IPS-20b (cell line): Measurements from ENCODE around the gene OXTR.

Source experiments
- H3K27ac ChIP-seq: one replicate; pipeline ENCODE4 v1.5.1; 2013; ENCODE audit warnings: low read length
- H3K27me3 ChIP-seq: 2 replicates; pipeline ENCODE4 v1.6.1; 2013; ENCODE audit warnings: mild to moderate bottlenecking, low read length, inconsistent platforms; ENCODE audit not compliant: insufficient read depth
- H3K36me3 ChIP-seq: 2 replicates; pipeline ENCODE4 v1.6.1; 2013; ENCODE audit warnings: low read depth, mild to moderate bottlenecking, inconsistent platforms, low read length, moderate library complexity; ENCODE audit not compliant: insufficient read depth
- H3K4me1 ChIP-seq: 2 replicates; pipeline ENCODE4 v1.6.1; 2013; ENCODE audit warnings: mild to moderate bottlenecking, control low read depth, inconsistent platforms, low read length, moderate library complexity; ENCODE audit not compliant: insufficient read depth
- H3K4me3 ChIP-seq: 2 replicates; pipeline ENCODE4 v1.5.1; 2013; ENCODE audit warnings: mild to moderate bottlenecking, low read length, inconsistent platforms
- H3K9ac ChIP-seq: 2 replicates; pipeline ENCODE4 v1.6.1; 2013; ENCODE audit warnings: low read depth, mild to moderate bottlenecking, inconsistent platforms, low read length, moderate library complexity
- H3K9me3 ChIP-seq: 2 replicates; pipeline ENCODE4 v1.6.1; 2013; ENCODE audit warnings: mild to moderate bottlenecking, low read depth, low read length, inconsistent platforms; ENCODE audit not compliant: insufficient read depth

OXTR gene

GRCh38 chr3:8766148-8766547 is 3.3 kb downstream of the OXTR start:
- Histone ChIP-seq H3K27ac (no peak overlapping the region), H3K9ac (no peak overlapping the region), H3K9me3 (no peaks in the 10 kb centered on the region), H3K4me3 (no peak overlapping the region), H3K27me3 (peaks cover 68% of the 10 kb centered on the region), H3K4me1 (peaks cover 16% of the 10 kb centered on the region; the same call in 1 of the 2 replicates), H3K36me3 (no peaks in the 10 kb centered on the region)

GRCh38 chr3:8765528-8765927 is 3.9 kb downstream of the OXTR start:
- H3K27ac ChIP-seq: no peak overlapping the region
- no peaks in the 10 kb centered on the region for H3K9me3 ChIP-seq
- no peak overlapping the region for H3K9ac ChIP-seq
- peaks cover 67% of the 10 kb centered on the region for H3K27me3 ChIP-seq
- no peaks in the 10 kb centered on the region for H3K36me3 ChIP-seq
- no peak overlapping the region for H3K4me3 ChIP-seq
- peaks cover 9% of the 10 kb centered on the region; the same call in 1 of the 2 replicates for H3K4me1 ChIP-seq

- Histone ChIP-seq H3K9me3 (no peaks in the 10 kb centered on the region), H3K27ac (no peak overlapping the region), H3K27me3 (peaks cover 57% of the 10 kb centered on the region), H3K9ac (no peak overlapping the region), H3K4me3 (no peak overlapping the region), H3K4me1 (peaks cover under 1% of the 10 kb centered on the region; the same call in 1 of the 2 replicates), H3K36me3 (no peaks in the 10 kb centered on the region)
Measured at GRCh38 chr3:8764528-8764927, 4.9 kb downstream of the OXTR start.

GRCh38 chr3:8762607-8763377 is 6.6 kb downstream of the OXTR start:
- no peaks in the 10 kb centered on the region for H3K9me3 ChIP-seq
- H3K4me3 ChIP-seq: no peak overlapping the region
- H3K36me3 ChIP-seq: no peaks in the 10 kb centered on the region
- no peak overlapping the region for H3K27ac ChIP-seq
- H3K27me3 ChIP-seq: peaks cover 40% of the 10 kb centered on the region
- no peak overlapping the region for H3K9ac ChIP-seq
- no peaks in the 10 kb centered on the region for H3K4me1 ChIP-seq

DNA sequence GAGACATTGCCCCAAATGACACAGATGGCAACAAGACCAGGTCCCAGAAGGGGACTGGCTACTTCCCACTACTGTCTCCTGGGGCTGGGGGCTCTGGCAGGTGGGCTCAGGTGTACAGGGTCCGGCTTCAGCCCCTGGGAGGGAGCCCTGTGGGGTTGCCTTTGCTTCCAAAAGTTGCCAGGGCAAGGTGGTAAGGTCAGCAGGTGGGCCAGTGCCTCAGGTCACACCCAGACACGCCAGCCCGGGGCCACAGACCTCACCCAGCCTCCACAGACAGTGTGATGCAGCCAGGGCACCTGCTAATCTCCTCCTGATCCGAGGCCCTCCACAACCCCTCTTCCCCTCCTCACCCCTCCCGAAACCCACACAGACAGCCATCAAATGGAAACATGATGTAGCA is 7.5 kb downstream of the OXTR start:
- Histone ChIP-seq H3K36me3 (no peaks in the 10 kb centered on the region), H3K4me1 (no peaks in the 10 kb centered on the region), H3K27ac (no peak overlapping the region), H3K9me3 (no peaks in the 10 kb centered on the region), H3K27me3 (peaks cover 31% of the 10 kb centered on the region), H3K9ac (no peak overlapping the region), H3K4me3 (no peak overlapping the region)

GRCh38 chr3:8760506-8760905 is 8.9 kb downstream of the OXTR start:
- Histone ChIP-seq H3K4me1 (no peaks in the 10 kb centered on the region), H3K27me3 (peaks cover 17% of the 10 kb centered on the region), H3K4me3 (no peak overlapping the region), H3K9me3 (no peaks in the 10 kb centered on the region), H3K36me3 (no peaks in the 10 kb centered on the region), H3K9ac (no peak overlapping the region), H3K27ac (no peak overlapping the region)

DNA sequence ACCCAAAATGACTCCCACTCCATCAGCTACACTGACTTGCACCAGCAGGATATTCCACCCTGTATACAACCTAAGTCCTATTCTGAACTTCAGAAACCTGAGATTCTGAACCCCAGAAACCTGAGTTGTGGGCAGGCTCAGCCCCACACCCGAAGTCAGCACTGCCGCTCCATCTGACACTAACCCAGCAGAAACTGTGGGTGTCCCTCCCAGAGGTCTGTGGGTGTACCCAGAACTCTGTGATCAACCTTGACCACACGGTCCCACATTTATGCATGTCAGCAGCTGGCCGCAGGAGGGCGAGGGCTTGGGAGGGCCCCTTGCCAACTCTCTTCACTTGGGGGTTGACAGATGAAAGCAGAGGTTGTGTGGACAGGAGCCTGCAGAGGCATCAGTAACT is 9.3 kb downstream of the OXTR start:
- Histone ChIP-seq H3K27ac (no peak overlapping the region), H3K9me3 (no peaks in the 10 kb centered on the region), H3K4me3 (no peak overlapping the region), H3K4me1 (no peaks in the 10 kb centered on the region), H3K9ac (no peak overlapping the region), H3K27me3 (peaks cover 13% of the 10 kb centered on the region; the same call in 1 of the 2 replicates), H3K36me3 (no peaks in the 10 kb centered on the region)

DNA sequence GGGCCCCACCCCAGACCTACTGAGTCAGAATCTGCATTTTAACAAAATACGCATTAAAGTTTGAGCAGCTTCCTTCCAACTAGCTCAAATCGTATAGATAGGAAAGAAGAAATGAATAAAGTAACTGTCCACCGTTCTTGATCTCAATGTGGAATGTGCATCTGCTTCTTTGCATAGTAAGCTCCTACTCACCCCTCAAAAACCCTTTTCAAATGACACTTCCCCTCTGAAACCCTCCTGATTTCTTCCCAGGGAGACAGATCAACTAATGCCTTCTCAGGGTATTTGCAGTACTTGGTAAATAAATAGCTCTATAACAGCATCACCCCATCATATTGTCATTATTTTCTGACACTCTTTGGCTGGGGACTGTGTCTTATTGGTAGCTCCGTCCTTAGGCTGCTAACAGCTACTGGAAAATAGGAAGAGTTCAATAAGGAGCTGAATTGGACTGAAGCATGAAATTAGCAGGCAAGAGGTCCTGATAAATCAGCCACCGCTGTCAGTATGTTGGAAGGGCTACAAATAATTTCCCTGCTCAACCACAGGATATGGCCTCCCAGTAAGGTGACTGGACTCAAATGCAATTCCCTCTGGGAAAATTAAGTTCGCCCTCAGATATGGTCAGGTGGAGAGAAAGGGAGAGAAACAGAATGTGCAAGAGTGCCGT is 10.2 kb downstream of the OXTR start:
- no peak overlapping the region for H3K9ac ChIP-seq
- no peaks in the 10 kb centered on the region for H3K9me3 ChIP-seq
- H3K4me1 ChIP-seq: no peaks in the 10 kb centered on the region
- no peak overlapping the region for H3K27ac ChIP-seq
- H3K27me3 ChIP-seq: peaks cover 4% of the 10 kb centered on the region; the same call in 1 of the 2 replicates
- H3K4me3 ChIP-seq: no peak overlapping the region
- no peaks in the 10 kb centered on the region for H3K36me3 ChIP-seq

GRCh38 chr3:8757551-8758518 is 11.6 kb downstream of the OXTR start:
- H3K27ac ChIP-seq: no peak overlapping the region
- H3K27me3 ChIP-seq: no peaks in the 10 kb centered on the region; the same call in 1 of the 2 replicates
- no peak overlapping the region for H3K4me3 ChIP-seq
- no peaks in the 10 kb centered on the region for H3K9me3 ChIP-seq
- H3K4me1 ChIP-seq: no peaks in the 10 kb centered on the region
- no peak overlapping the region for H3K9ac ChIP-seq
- H3K36me3 ChIP-seq: no peaks in the 10 kb centered on the region

DNA sequence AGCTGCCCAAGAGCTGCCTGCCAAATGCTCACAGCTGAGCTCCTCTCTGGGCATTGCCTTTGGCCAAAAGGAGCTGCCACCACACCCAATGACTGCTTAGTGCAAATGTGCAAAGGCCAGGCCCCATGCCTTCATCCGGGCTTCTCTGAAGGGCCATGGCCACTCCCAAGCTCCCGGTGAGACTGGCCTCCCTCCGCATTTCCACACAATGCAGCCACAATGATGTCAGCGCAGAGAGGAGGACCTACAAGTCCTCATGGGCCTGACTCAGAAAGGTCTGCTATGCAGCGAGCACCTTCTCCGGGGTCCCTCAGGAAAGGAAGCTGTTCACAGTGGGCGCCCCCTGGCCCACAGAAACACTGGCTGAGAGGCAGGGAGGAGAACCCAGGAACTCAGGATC is 12.7 kb downstream of the OXTR start:
- no peak overlapping the region for H3K27ac ChIP-seq
- H3K36me3 ChIP-seq: no peaks in the 10 kb centered on the region
- H3K27me3 ChIP-seq: no peaks in the 10 kb centered on the region; the same call in 1 of the 2 replicates
- no peaks in the 10 kb centered on the region for H3K9me3 ChIP-seq
- no peak overlapping the region for H3K4me3 ChIP-seq
- no peak overlapping the region for H3K9ac ChIP-seq
- H3K4me1 ChIP-seq: no peaks in the 10 kb centered on the region

- H3K27ac ChIP-seq: no peak overlapping the region
- H3K9ac ChIP-seq: no peak overlapping the region
- H3K4me1 ChIP-seq: no peaks in the 10 kb centered on the region
- H3K36me3 ChIP-seq: no peaks in the 10 kb centered on the region
- no peaks in the 10 kb centered on the region for H3K9me3 ChIP-seq
- H3K27me3 ChIP-seq: no peaks in the 10 kb centered on the region
- no peak overlapping the region for H3K4me3 ChIP-seq
Measured at GRCh38 chr3:8755564-8756237, 13.7 kb downstream of the OXTR start.
